ENCODE data around the gene FDCSP.
"Not testable (repeated sequence)": the region's sequence is repeated elsewhere in the genome, so short reads cannot be mapped to it uniquely, and the experiment has no call there.

DNA sequence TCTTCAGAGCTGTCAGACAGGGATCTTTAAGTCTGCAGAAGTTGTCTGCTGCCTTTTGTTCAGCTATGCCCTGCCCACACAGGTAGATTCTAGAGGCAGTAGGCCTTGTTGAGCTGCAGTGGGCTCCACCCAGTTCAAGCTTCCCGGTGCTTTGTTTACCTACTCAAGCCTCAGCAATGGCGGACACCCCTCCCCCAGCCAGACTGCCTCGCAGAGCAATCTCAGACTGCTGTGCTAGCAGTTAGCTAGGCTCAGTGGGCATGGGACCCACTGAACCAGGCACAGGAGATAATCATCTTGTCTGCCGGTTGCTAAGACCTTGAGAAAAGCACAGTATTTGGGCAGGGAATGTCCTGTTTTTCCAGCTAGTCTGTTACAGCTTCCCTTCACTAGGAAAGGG lies 13.2 kb upstream of the FDCSP start:
- not testable (repeated sequence) for TF ChIP-seq POLR2A (IDR thresholded peaks at IDR 0.05; ENCODE audit: low read depth, low read length); POU2F2 (IDR thresholded peaks at IDR 0.05; ENCODE audit: low read depth, low read length); POLR2AphosphoS5 (IDR thresholded peaks at IDR 0.05; ENCODE audit: low read depth, low read length); PAX5 (IDR thresholded peaks at IDR 0.05; ENCODE audit: insufficient read depth, low read length, severe bottlenecking); TAF1 (IDR thresholded peaks at IDR 0.05; ENCODE audit: low read depth, low read length); SPI1 (IDR thresholded peaks at IDR 0.05; ENCODE audit: low read depth, low read length)

Measured in GM12891 (cell line).